ACC112 (cell line): ENCODE measurements around the gene LAPTM5.

ENCODE experiments used
- H2AFZ ChIP-seq: fragments of 200-600 bp; sonication (generic); one replicate; pipeline ENCODE4 v1.6.0; 2017; ENCODE audit warnings: antibody characterized with exemption, low read length; ENCODE audit not compliant: unreplicated experiment
- H3K27ac ChIP-seq: fragments of 200-600 bp; sonication (generic); 2 replicates; pipeline ENCODE4 v1.5.1; 2014; ENCODE audit warnings: low read depth, mild to moderate bottlenecking, antibody characterized with exemption, low read length, moderate library complexity
- H3K27me3 ChIP-seq: fragments of 200-600 bp; sonication (generic); 2 replicates; pipeline ENCODE4 v1.6.1; 2014; ENCODE audit warnings: mild to moderate bottlenecking, antibody characterized with exemption, low read length, moderate library complexity, mixed read lengths; ENCODE audit not compliant: insufficient read depth
- H3K36me3 ChIP-seq: fragments of 200-600 bp; sonication (generic); 2 replicates; pipeline ENCODE4 v1.6.1; 2016; ENCODE audit warnings: mild to moderate bottlenecking, antibody characterized with exemption, low read length, moderate library complexity, mixed read lengths; ENCODE audit not compliant: insufficient read depth
- H3K4me1 ChIP-seq: fragments of 200-600 bp; sonication (generic); one replicate; pipeline ENCODE4 v1.6.1; 2016; ENCODE audit warnings: low read length, mixed read lengths; ENCODE audit not compliant: insufficient read depth, unreplicated experiment, control insufficient read depth
- H3K4me3 ChIP-seq: fragments of 200-600 bp; sonication (generic); 2 replicates; pipeline ENCODE4 v1.5.1; 2014; ENCODE audit warnings: mild to moderate bottlenecking, low read depth, low read length
- H3K79me2 ChIP-seq: fragments of 200-600 bp; sonication (generic); one replicate; pipeline ENCODE4 v1.6.0; 2016; ENCODE audit warnings: low read length; ENCODE audit not compliant: control insufficient read depth, unreplicated experiment, insufficient read depth

Gene LAPTM5

GRCh38 chr1:30726236-30726635 is 31.3 kb downstream of the LAPTM5 start:
- peaks cover 10% of the 10 kb centered on the region for H3K4me1 ChIP-seq
- H3K27ac ChIP-seq, result no peak overlapping the region
- no peaks in the 10 kb centered on the region for H3K79me2 ChIP-seq
- H3K36me3 ChIP-seq, result no peaks in the 10 kb centered on the region; the same call in 1 of the 2 replicates
- no peak overlapping the region for H3K4me3 ChIP-seq
- H2AFZ ChIP-seq, result no peak overlapping the region
- H3K27me3 ChIP-seq, result no peaks in the 10 kb centered on the region

- Histone ChIP-seq H3K27me3 (no peaks in the 10 kb centered on the region), H3K4me3 (no peak overlapping the region), H3K4me1 (peaks cover 10% of the 10 kb centered on the region), H2AFZ (no peak overlapping the region), H3K79me2 (no peaks in the 10 kb centered on the region), H3K36me3 (no peaks in the 10 kb centered on the region; the same call in 1 of the 2 replicates), H3K27ac (no peak overlapping the region)
These were observed 32.0 kb downstream of the LAPTM5 start for GRCh38 chr1:30725450-30726095.

- Histone ChIP-seq H3K27ac (no peak overlapping the region), H3K36me3 (no peaks in the 10 kb centered on the region; the same call in 1 of the 2 replicates), H3K4me3 (no peak overlapping the region), H3K27me3 (no peaks in the 10 kb centered on the region), H3K4me1 (peaks cover 12% of the 10 kb centered on the region), H3K79me2 (peaks cover 6% of the 10 kb centered on the region), H2AFZ (no peak overlapping the region)
These were observed 32.7 kb downstream of the LAPTM5 start for GRCh38 chr1:30724655-30725421.

- no peaks in the 10 kb centered on the region for H3K27me3 ChIP-seq
- no peak overlapping the region for H3K27ac ChIP-seq
- H3K36me3 ChIP-seq, result no peaks in the 10 kb centered on the region; the same call in 1 of the 2 replicates
- no peak overlapping the region for H2AFZ ChIP-seq
- H3K79me2 ChIP-seq, result peaks cover 6% of the 10 kb centered on the region
- peaks cover 17% of the 10 kb centered on the region for H3K4me1 ChIP-seq
- H3K4me3 ChIP-seq, result no peak overlapping the region
These were observed 33.4 kb downstream of the LAPTM5 start for GRCh38 chr1:30724175-30724574.

- peaks cover 6% of the 10 kb centered on the region for H3K79me2 ChIP-seq
- no peak within 1 kb of the TSS for H2AFZ ChIP-seq
- no peaks in the 10 kb centered on the region for H3K27me3 ChIP-seq
- H3K4me3 ChIP-seq, result no peak within 1 kb of the TSS
- H3K36me3 ChIP-seq, result no peaks in the 10 kb centered on the region; the same call in 1 of the 2 replicates
- peaks cover 16% of the 10 kb centered on the region for H3K4me1 ChIP-seq
- no peak within 1 kb of the TSS for H3K27ac ChIP-seq
These were observed 34.2 kb downstream of the LAPTM5 start, which contains the start of gene MATN1 for GRCh38 chr1:30723331-30723755. TSS of gene MATN1 (minus strand) at chr1:30723585. CDS start at chr1:30723551, 34 bp downstream.

GRCh38 chr1:30721812-30722537 is 35.6 kb downstream of the LAPTM5 start:
- Histone ChIP-seq H3K27ac (no peak overlapping the region), H2AFZ (no peak overlapping the region), H3K4me1 (peaks cover 7% of the 10 kb centered on the region), H3K4me3 (no peak overlapping the region), H3K36me3 (no peaks in the 10 kb centered on the region; the same call in 1 of the 2 replicates), H3K79me2 (peaks cover 6% of the 10 kb centered on the region), H3K27me3 (no peaks in the 10 kb centered on the region)

GRCh38 chr1:30721341-30721793 is 36.2 kb downstream of the LAPTM5 start:
- no peak overlapping the region for H3K4me3 ChIP-seq
- H3K4me1 ChIP-seq, result peaks cover 7% of the 10 kb centered on the region
- H3K27me3 ChIP-seq, result no peaks in the 10 kb centered on the region
- H3K79me2 ChIP-seq, result peaks cover 6% of the 10 kb centered on the region
- H2AFZ ChIP-seq, result no peak overlapping the region
- H3K27ac ChIP-seq, result no peak overlapping the region
- no peaks in the 10 kb centered on the region; the same call in 1 of the 2 replicates for H3K36me3 ChIP-seq

- H3K27me3 ChIP-seq, result no peaks in the 10 kb centered on the region
- no peak overlapping the region for H3K4me3 ChIP-seq
- H3K4me1 ChIP-seq, result peaks cover 7% of the 10 kb centered on the region
- H3K79me2 ChIP-seq, result peaks cover 6% of the 10 kb centered on the region
- H3K36me3 ChIP-seq, result no peaks in the 10 kb centered on the region
- H2AFZ ChIP-seq, result no peak overlapping the region
- H3K27ac ChIP-seq, result no peak overlapping the region
These were observed 37.0 kb downstream of the LAPTM5 start for GRCh38 chr1:30720271-30721223.

- Histone ChIP-seq H3K79me2 (peaks cover 6% of the 10 kb centered on the region), H3K4me1 (peaks cover 7% of the 10 kb centered on the region), H3K27ac (no peak overlapping the region), H2AFZ (no peak overlapping the region), H3K27me3 (no peaks in the 10 kb centered on the region), H3K4me3 (peak overlapping the region; percentile 85), H3K36me3 (no peaks in the 10 kb centered on the region)
These were observed 37.9 kb downstream of the LAPTM5 start for GRCh38 chr1:30719406-30720270.
